ENCODE data around the gene RASL10A. TPM values are rescaled to one million over a fixed set of nuclear protein-coding genes. Genes with fewer than 3 reads are reported as not detected.

Gene RASL10A
- total RNA-seq, 1 donor from 2014 or later: 1.3 TPM

- intact Hi-C loops (cut with DNase I): no loop called here
- no peak for DNase-seq (ENCODE audit: low spot score)
These were observed 37.6 kb downstream of the RASL10A start for GRCh38 chr22:29277927-29278326.

DNA sequence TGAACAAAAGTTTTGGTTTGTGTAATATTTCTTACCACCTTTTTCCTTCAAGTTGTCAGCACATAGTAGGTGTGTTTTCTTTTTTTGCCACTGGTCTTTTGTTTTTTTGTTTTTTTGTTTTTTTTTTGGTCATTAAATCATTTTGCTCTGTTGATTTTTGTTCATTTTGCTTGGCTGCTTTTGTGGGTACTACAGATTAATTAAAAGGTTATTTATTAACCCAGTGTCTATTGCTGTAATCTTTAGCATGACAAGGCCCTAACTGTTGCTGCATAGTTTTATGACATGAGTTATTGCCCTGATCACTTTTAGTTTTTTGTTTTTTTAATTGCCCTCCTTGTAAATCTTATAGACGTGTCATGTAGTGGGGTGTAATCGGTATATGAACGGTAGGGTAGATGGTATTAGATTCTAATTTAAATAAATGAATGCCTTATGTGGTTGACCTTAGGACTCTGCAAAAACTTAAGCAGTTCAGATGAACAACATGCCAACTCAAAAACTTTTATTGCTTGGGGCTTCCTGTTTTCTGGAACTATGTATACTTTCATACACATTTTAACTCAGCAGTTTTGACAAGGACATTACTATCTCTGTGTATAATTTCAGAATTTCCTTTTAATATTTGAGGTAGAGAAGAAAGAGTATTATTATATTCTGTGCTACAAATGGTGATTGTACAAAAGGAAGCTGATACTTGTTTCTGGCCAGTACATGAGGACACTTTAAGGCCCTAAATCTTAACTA lies 39.5 kb downstream of the RASL10A start:
- DNase-seq (ENCODE audit: low spot score): no peak
- intact Hi-C loops (cut with DNase I): no loop called here

GRCh38 chr22:29275167-29275566 lies 40.3 kb downstream of the RASL10A start:
- no peak for DNase-seq (ENCODE audit: low spot score)
- intact Hi-C loops (cut with DNase I): no loop called here

GRCh38 chr22:29272624-29273023 lies 42.9 kb downstream of the RASL10A start:
- intact Hi-C loops (cut with DNase I): no loop called here
- DNase-seq (ENCODE audit: low spot score): no peak

DNA sequence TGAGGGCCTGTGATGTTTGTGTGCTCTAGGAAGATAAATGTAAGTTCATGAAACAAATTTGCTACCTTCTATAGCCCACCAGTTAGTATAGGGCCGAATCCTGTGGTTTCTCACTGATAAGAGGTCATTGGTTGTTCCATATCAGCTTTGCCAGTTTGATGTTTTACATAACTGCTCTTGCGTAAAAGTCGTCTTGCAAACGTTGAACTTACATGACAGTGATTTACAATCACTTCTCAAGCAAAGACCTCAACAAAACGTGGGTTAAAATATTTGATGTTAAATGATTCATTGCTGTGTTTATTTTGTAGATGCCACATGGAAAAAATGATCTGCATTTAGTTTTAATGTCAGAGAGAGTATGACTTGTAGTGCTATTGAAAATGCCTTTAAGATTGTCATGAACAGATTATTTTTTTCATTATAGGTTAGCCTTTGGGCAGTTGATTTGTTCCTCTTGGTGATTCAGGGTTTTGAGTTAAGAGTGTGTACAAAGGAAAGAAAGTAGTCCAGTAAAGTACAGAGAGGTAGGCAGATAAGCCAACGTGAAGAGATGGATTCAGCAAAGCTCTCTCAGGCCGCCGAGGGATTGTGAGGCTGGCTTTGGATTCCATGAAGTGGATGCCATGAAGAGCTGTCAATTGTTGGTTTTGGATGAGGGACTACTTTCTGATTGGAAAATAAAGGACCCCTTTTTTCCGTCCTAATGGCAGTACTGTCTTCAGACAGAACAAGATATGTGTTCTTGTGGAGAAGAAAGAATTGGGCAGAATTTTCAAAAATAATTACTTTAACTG lies 44.8 kb downstream of the RASL10A start:
- intact Hi-C loops (cut with DNase I): no loop called here

GRCh38 chr22:29269731-29270474 lies 45.6 kb downstream of the RASL10A start:
- intact Hi-C loops (cut with DNase I): loop anchor here (2.0 kb wide), 1 partner anchor 37 kb away; the partner anchor contains the start of gene GAS2L1
- DNase-seq (ENCODE audit: low spot score): no peak

More for the DNA sequence above, 44.8 kb downstream of the RASL10A start:
- no peak for DNase-seq (ENCODE audit: low spot score)

DNA sequence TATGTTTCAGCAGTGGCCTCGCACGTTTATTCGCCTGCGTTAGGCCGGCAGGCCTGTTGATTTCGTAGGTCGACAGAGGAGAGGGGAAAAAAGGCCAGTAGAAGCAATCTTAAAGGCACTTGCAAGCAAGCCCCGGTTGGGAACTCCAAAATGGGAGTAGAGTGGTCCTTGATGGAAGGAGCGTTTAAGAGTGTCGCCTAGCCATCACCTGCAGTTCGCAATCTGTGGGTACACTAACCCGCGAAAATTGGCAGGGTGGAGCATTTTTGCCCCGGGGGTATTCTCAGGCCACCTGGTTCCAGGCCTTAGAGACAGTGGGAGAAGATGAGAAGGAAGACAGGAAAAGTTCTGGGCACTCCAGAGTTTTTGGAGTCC lies 46.3 kb downstream of the RASL10A start:
- DNase-seq (ENCODE audit: low spot score): no peak
- intact Hi-C loops (cut with DNase I): loop anchor here (2.0 kb wide), 1 partner anchor 38 kb away; the partner anchor contains the start of gene GAS2L1

- intact Hi-C loops (cut with DNase I): loop anchor here (2.0 kb wide), 1 partner anchor 38 kb away; the partner anchor contains the start of gene GAS2L1
- DNase-seq (ENCODE audit: low spot score): peak; percentile 81
These were observed 46.8 kb downstream of the RASL10A start for GRCh38 chr22:29268511-29269229.

- intact Hi-C loops (cut with DNase I): loop anchor here (2.0 kb wide), 1 partner anchor 39 kb away; the partner anchor contains the start of gene GAS2L1
- DNase-seq (ENCODE audit: low spot score): peak; percentile 98
These were observed 47.5 kb downstream of the RASL10A start, which contains the start of the genes EWSR1 and RHBDD3 for GRCh38 chr22:29267858-29268510. Gene EWSR1, plus strand, starts transcription at chr22:29268268. Its CDS starts 69 bp downstream, at chr22:29268337. Gene RHBDD3, minus strand, starts transcription at chr22:29267981. Its CDS starts 2,355 bp downstream, at chr22:29265626.

DNA sequence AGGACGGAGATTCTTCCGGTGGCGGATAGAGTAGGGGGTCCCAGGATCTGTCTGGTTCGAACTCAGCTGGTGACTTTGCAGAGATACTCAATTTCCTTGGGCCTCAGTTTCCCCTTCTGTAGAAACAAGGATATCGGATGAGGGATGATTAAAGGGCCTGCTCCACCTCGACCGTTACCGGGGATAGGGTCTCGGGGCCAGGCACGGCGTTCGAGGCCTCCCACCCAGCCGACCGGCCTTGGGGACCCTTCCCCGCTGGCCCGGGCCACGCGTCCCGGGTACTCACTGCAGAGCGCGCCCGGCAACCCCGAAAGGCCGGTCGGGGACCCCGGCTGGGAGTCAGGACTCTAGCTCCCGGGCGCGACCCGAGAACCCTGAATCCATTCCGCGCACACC lies 48.0 kb downstream of the RASL10A start:
- no peak for DNase-seq (ENCODE audit: low spot score)
- intact Hi-C loops (cut with DNase I): no loop called here

- intact Hi-C loops (cut with DNase I): no loop called here
- no peak for DNase-seq (ENCODE audit: low spot score)
These were observed 48.7 kb downstream of the RASL10A start for GRCh38 chr22:29266564-29267461.

DNA sequence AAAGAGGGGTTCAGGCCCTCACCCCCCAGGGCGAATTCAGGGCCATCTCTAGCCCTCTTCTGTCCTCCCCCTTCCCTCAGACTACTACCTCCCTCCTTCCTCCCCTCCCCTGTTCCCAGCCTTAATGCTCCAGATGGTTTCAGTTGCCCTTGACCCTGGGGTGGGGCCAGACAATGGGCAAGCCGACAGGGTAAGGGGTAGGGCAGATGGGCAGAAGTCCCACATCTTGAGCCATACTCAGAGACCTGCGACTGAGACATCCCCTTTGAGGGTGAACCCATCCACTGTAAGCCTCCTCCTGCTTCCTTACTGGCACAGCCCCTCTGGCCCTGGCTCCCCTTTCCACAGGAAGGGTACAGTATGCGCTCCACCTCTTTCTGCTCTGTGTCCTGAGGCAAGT lies 49.6 kb downstream of the RASL10A start:
- DNase-seq (ENCODE audit: low spot score): no peak
- intact Hi-C loops (cut with DNase I): no loop called here

DNA sequence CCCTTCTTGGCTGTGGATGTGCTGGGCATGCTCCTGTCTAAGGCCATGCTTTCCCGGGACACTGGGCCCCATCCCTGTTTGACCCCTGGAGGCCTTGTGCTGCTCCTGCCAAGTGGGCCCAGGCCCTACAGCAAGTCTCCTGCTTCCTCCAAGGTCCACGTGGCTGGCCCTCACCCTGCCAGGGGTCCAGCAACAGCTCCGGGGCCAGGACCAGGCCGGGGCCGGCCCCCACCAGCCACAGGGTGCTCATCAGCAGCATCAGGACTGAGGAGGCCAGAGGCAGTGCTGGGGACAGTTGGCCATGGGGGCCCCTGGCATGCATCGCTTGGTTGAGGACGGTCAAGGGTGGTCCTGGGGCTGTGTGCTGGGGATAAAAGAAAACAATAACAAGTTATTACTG lies 50.2 kb downstream of the RASL10A start:
- DNase-seq (ENCODE audit: low spot score): no peak
- intact Hi-C loops (cut with DNase I): no loop called here

DNA sequence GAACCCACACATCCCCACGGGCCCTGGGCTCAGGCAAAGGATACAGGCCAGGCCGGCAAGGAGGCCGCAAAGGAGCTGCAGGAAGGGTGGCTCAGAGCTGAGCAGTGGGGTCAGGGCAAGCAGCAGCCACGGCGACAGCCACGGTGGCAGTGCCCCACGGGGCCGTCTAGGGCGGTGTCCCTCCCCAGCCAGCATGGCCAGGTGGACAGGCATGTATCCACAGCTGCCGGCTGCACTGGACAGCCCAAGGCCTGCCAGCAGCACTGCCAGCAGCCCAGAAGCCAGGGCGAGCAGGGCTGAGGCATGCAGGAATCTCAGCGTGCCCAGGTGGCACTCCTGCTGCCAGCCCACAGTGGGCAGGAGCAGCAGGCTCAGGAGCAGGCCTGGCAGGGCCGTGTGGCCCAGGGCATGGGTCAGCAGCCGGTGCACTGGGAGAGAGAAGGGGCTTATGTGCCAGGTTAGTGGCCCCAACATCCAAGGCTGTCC lies 51.7 kb downstream of the RASL10A start:
- no peak for DNase-seq (ENCODE audit: low spot score)

More for the DNA sequence above, 51.7 kb downstream of the RASL10A start:
- intact Hi-C loops (cut with DNase I): no loop called here
